H1 (cell line): ENCODE data around the gene CXCL3. TPM values are rescaled to one million over a fixed set of nuclear protein-coding genes. Genes with fewer than 3 reads are reported as not detected.

Experiments used
- CTCF ChIA-PET: fragments of 300-600 bp; sonication (Branson Sonifier 250); formaldehyde crosslinking; loops from one replicate; lab custom pipeline; 2021; ENCODE audit not compliant: partially characterized antibody; lab: Charles Lee
- POLR2A ChIA-PET: fragments of 300-600 bp; sonication (Branson Sonifier 250); formaldehyde crosslinking; loops from one replicate; lab custom pipeline; 2021; ENCODE audit warnings: inconsistent platforms; ENCODE audit not compliant: partially characterized antibody; lab: Charles Lee
- DNase-seq, 2 experiments: peaks; one replicate each; pipeline versions ENCODE4 v3.0.0 to v3.0.0-alpha.2; 2010 to 2022; ENCODE audit warnings: low spot score in 2 of 2, low read depth in 1 of 2, mixed read lengths in 1 of 2
- FAIRE-seq: peaks from 2 replicates; lab custom pipeline; 2011; peaks lifted over from hg19 to GRCh38; lab: Jason Lieb, UNC
- H2AFZ ChIP-seq: 2 replicates; pipeline ENCODE4 v1.8.1; 2012; ENCODE audit warnings: low read length, inconsistent platforms
- H2AK5ac ChIP-seq: 2 replicates; pipeline ENCODE4 v1.6.1; 2013; ENCODE audit warnings: low read depth, low read length
- H2BK120ac ChIP-seq: replicated peaks from 2 replicates; pipeline ENCODE3; 2013; ENCODE audit warnings: low read depth, low read length, inconsistent platforms
- H2BK12ac ChIP-seq: 2 replicates; pipeline ENCODE4 v1.6.1; 2013; ENCODE audit warnings: low read depth, low read length
- H2BK15ac ChIP-seq: 2 replicates; pipeline ENCODE4 v1.6.1; 2013; ENCODE audit warnings: low read length
- H2BK20ac ChIP-seq: 2 replicates; pipeline ENCODE4 v1.6.1; 2013; ENCODE audit warnings: low read length
- H2BK5ac ChIP-seq: 2 replicates; pipeline ENCODE4 v1.6.1; 2013; ENCODE audit warnings: low read depth, low read length
- H3K14ac ChIP-seq: 2 replicates; pipeline ENCODE4 v1.6.1; 2013; ENCODE audit warnings: inconsistent platforms; ENCODE audit not compliant: insufficient read length
- H3K18ac ChIP-seq: 2 replicates; pipeline ENCODE4 v1.6.1; 2013; ENCODE audit warnings: low read length; ENCODE audit errors: extremely low read depth
- H3K23ac ChIP-seq: 2 replicates; pipeline ENCODE4 v1.6.1; 2013; ENCODE audit warnings: inconsistent platforms; ENCODE audit not compliant: insufficient read length
- H3K23me2 ChIP-seq: 2 replicates; pipeline ENCODE4 v1.6.1; 2013; ENCODE audit warnings: low read depth, low read length
- H3K27ac ChIP-seq: 2 replicates; pipeline ENCODE4 v1.6.1; 2011; ENCODE audit warnings: low read depth, low read length, inconsistent platforms
- H3K27me3 ChIP-seq, 4 experiments: replicated peaks in 1 of 4; 1 replicate in 1 of 4; 2 replicates in 3 of 4; pipeline versions ENCODE4 v1.6.1 to v1.8.1; 2011 to 2013; ENCODE audit warnings: low read length in 3 of 4, mild to moderate bottlenecking in 3 of 4, inconsistent platforms in 2 of 4, mixed read lengths in 2 of 4, moderate library complexity in 1 of 4; ENCODE audit not compliant: control insufficient read depth in 3 of 4, insufficient read depth in 3 of 4; ENCODE audit errors: extremely low read depth in 1 of 4
- H3K36me3 ChIP-seq, 4 experiments: 2 replicates each; pipeline versions ENCODE4 v1.6.1 to v1.8.1; 2011 to 2013; ENCODE audit warnings: mild to moderate bottlenecking in 4 of 4, low read length in 3 of 4, moderate library complexity in 2 of 4, control low read depth in 1 of 4, inconsistent platforms in 1 of 4; ENCODE audit not compliant: insufficient read depth in 4 of 4, control insufficient read depth in 2 of 4
- H3K4ac ChIP-seq: replicated peaks from 2 replicates; pipeline ENCODE3; 2013; ENCODE audit warnings: low read length, low read depth, mixed read lengths, inconsistent platforms; ENCODE audit not compliant: insufficient read length
- H3K4me1 ChIP-seq, 4 experiments: replicated peaks in 1 of 4; 1 replicate in 1 of 4; 2 replicates in 3 of 4; pipeline versions ENCODE4 v1.6.1 to v1.8.1; 2011 to 2013; ENCODE audit warnings: low read length in 3 of 4, inconsistent platforms in 2 of 4, mixed read lengths in 1 of 4; ENCODE audit not compliant: insufficient read depth in 4 of 4, control insufficient read depth in 3 of 4
- H3K4me2 ChIP-seq, 2 experiments: 2 replicates each; pipeline versions ENCODE4 v1.6.1 to v1.8.1; 2011 to 2013; ENCODE audit warnings: low read depth in 2 of 2, low read length in 2 of 2, control low read depth in 1 of 2, inconsistent platforms in 1 of 2, mild to moderate bottlenecking in 1 of 2; ENCODE audit not compliant: insufficient read depth in 1 of 2
- H3K4me3 ChIP-seq, 4 experiments: fragments of 200-600, 300-600 bp in 1 of 4; sonication (generic), shearing (Covaris generic), sonication (Bioruptor Twin) in 1 of 4; 2 replicates each; pipeline versions ENCODE4 v1.5.1 to v1.8.1; 2011 to 2016; ENCODE audit warnings: low read length in 4 of 4, low read depth in 3 of 4, control low read depth in 2 of 4, inconsistent platforms in 2 of 4, mild to moderate bottlenecking in 2 of 4, mixed read lengths in 1 of 4, moderate library complexity in 1 of 4; ENCODE audit not compliant: insufficient read depth in 2 of 4; ENCODE audit errors: extremely low read depth in 1 of 4
- H3K56ac ChIP-seq: replicated peaks from 2 replicates; pipeline ENCODE3; 2013; ENCODE audit warnings: low read depth, mild to moderate bottlenecking, mixed read lengths, low read length, inconsistent platforms; ENCODE audit not compliant: insufficient read length
- H3K79me1 ChIP-seq: 2 replicates; pipeline ENCODE4 v1.6.1; 2013; ENCODE audit warnings: low read depth, low read length, control low read depth
- H3K79me2 ChIP-seq, 2 experiments: 2 replicates each; pipeline versions ENCODE4 v1.6.1 to v1.8.1; 2012 to 2013; ENCODE audit warnings: low read length in 2 of 2, mild to moderate bottlenecking in 2 of 2, inconsistent platforms in 1 of 2; ENCODE audit not compliant: insufficient read depth in 2 of 2, control insufficient read depth in 1 of 2
- H3K9ac ChIP-seq, 4 experiments: replicated peaks in 1 of 4; 1 replicate in 1 of 4; 2 replicates in 3 of 4; pipeline versions ENCODE4 v1.6.1 to v1.8.1; 2011 to 2013; ENCODE audit warnings: low read depth in 3 of 4, low read length in 3 of 4, control low read depth in 2 of 4, mild to moderate bottlenecking in 2 of 4, moderate library complexity in 2 of 4, inconsistent platforms in 1 of 4; ENCODE audit errors: extremely low read depth in 1 of 4
- H3K9me3 ChIP-seq, 2 experiments: 2 replicates each; pipeline versions ENCODE4 v1.6.1 to v1.8.1; 2012 to 2013; ENCODE audit warnings: mild to moderate bottlenecking in 2 of 2, moderate library complexity in 2 of 2, control low read depth in 1 of 2, inconsistent platforms in 1 of 2, low read depth in 1 of 2, low read length in 1 of 2, mixed read lengths in 1 of 2; ENCODE audit not compliant: insufficient read depth in 2 of 2
- H4K20me1 ChIP-seq, 2 experiments: replicated peaks in 1 of 2; 2 replicates each; pipeline versions ENCODE3 to v1.8.1; 2011 to 2013; ENCODE audit warnings: inconsistent platforms in 2 of 2, low read length in 2 of 2, mild to moderate bottlenecking in 1 of 2; ENCODE audit not compliant: insufficient read depth in 2 of 2, control insufficient read depth in 1 of 2
- H4K5ac ChIP-seq: 2 replicates; pipeline ENCODE4 v1.6.1; 2013; ENCODE audit warnings: low read length, low read depth, mixed read lengths, inconsistent platforms; ENCODE audit not compliant: insufficient read length
- H4K8ac ChIP-seq: 2 replicates; pipeline ENCODE4 v1.8.0; 2013; ENCODE audit warnings: mild to moderate bottlenecking, moderate library complexity, low read length, inconsistent platforms; ENCODE audit not compliant: insufficient read depth; ENCODE audit errors: extremely low read depth
- H4K91ac ChIP-seq: replicated peaks from 2 replicates; pipeline ENCODE3; 2013; ENCODE audit warnings: low read length, mixed read lengths, inconsistent platforms; ENCODE audit not compliant: insufficient read length
- BACH1 ChIP-seq: IDR thresholded peaks from 2 replicates; pipeline ENCODE4 v1.6.1; 2012; ENCODE audit warnings: low read length, improper control_type of control experiment
- CHD1 ChIP-seq: IDR thresholded peaks from 2 replicates; pipeline ENCODE4 v1.6.1; 2012; ENCODE audit warnings: low read depth, low read length, improper control_type of control experiment
- CHD2 ChIP-seq: IDR thresholded peaks from 2 replicates; pipeline ENCODE4 v1.6.1; 2012; ENCODE audit warnings: low read length, improper control_type of control experiment
- CREB1 ChIP-seq: IDR thresholded peaks from 2 replicates; pipeline ENCODE4 v1.6.1; 2012; ENCODE audit warnings: inconsistent platforms
- CTBP2 ChIP-seq: IDR thresholded peaks from 2 replicates; pipeline ENCODE4 v1.7.0; 2011; ENCODE audit warnings: borderline replicate concordance, mild to moderate bottlenecking, moderate library complexity, mixed read lengths, low read length; ENCODE audit not compliant: insufficient read depth, insufficient read length
- EGR1 ChIP-seq: IDR thresholded peaks from 2 replicates; pipeline ENCODE4 v1.6.1; 2011; ENCODE audit warnings: low read depth, low read length, borderline replicate concordance
- HDAC2 ChIP-seq, 2 experiments: fragments of 300-600 bp in 1 of 2; sonication (generic) in 1 of 2; IDR thresholded peaks; 2 replicates each; pipeline ENCODE4 v1.6.1; 2011 to 2012; ENCODE audit warnings: low read depth in 2 of 2, low read length in 2 of 2, mild to moderate bottlenecking in 2 of 2, moderate library complexity in 2 of 2, borderline replicate concordance in 1 of 2, inconsistent platforms in 1 of 2
- HDAC6 ChIP-seq: IDR thresholded peaks from one replicate; pipeline ENCODE4 v1.7.1; 2012; ENCODE audit warnings: low read depth, mild to moderate bottlenecking, inconsistent platforms, low read length, moderate library complexity
- JUN ChIP-seq: IDR thresholded peaks from 2 replicates; pipeline ENCODE4 v1.6.1; 2011; ENCODE audit warnings: low read depth, mild to moderate bottlenecking, improper control_type of control experiment, low read length
- KDM5A ChIP-seq: fragments of 200-600 bp; IDR thresholded peaks from 2 replicates; pipeline ENCODE4 v1.7.1; 2012; ENCODE audit warnings: mild to moderate bottlenecking, low read length, inconsistent platforms, mixed read lengths
- POLR2AphosphoS5 ChIP-seq: IDR thresholded peaks from 2 replicates; pipeline ENCODE4 v1.6.1; 2011; ENCODE audit warnings: low read depth, low read length
- POU5F1 ChIP-seq: IDR thresholded peaks from 2 replicates; pipeline ENCODE4 v1.6.1; 2011; ENCODE audit warnings: low read depth, mild to moderate bottlenecking, low read length, moderate library complexity
- RNF2 ChIP-seq: fragments of 200-900, 300-1000 bp; sonication (generic); IDR thresholded peaks from 2 replicates; pipeline ENCODE4 v1.7.1; 2016; ENCODE audit warnings: borderline replicate concordance, low read depth, mild to moderate bottlenecking, antibody characterized with exemption, low read length; ENCODE audit not compliant: poor library complexity, severe bottlenecking; ENCODE audit errors: missing control alignments
- SIX5 ChIP-seq: IDR thresholded peaks from 2 replicates; pipeline ENCODE4 v1.6.1; 2011; ENCODE audit warnings: mild to moderate bottlenecking, low read depth, low read length
- ZNF274 ChIP-seq: IDR thresholded peaks from 2 replicates; pipeline ENCODE4 v1.7.0; 2012; ENCODE audit warnings: low read length, borderline replicate concordance; ENCODE audit errors: extremely low read depth
- polyA plus RNA-seq, 7 experiments: library from polyadenylated mRNA; depleted of rRNA in 3 of 7; stranded (reverse) in 5 of 7; unstranded in 2 of 7; fragments of >200 nt in 5 of 7; fragments of 200-250 nt in 2 of 7; gene quantifications; 1 replicate in 5 of 7; 2 replicates in 1 of 7; 4 replicates in 1 of 7; pipeline versions ENCODE4 v1.2.1 to v1.2.3, GENCODE V29; 2011 to 2013; ENCODE audit warnings: missing spikeins in 2 of 7, mixed read lengths in 2 of 7
- total RNA-seq: library from RNA; stranded (reverse); fragmentation: NEBNext Ultra II Directional; extraction: Animal tissue kit (Norgen Biotek cat#: 25700); gene quantifications from 2 replicates; pipeline ENCODE4 v1.2.1, GENCODE V29; 2021

CXCL3 gene
- total and polyA plus RNA-seq, 2 of the 8 experiments (the other 6 are each of a cell fraction or from before 2014, with no cell fraction given), result 3.1 to 5.2 TPM

DNA sequence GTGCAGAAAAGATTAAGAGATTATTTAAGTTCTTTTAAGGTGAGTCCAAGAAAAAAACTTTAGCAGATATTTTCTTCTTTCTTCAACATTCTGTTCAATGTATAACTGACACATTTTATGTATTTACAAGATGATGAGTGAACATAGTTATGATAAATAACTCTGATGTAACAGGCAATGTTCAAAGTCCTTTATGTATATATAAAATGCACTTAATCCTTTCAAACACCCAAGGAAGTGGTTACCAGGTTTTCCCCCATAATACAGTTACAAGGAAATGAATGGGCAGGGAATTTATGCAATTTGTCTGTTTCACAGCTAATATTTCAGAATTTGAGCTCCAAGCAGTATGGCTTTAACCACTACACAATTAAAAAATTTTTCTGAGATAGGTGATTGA, 8.2 kb downstream of the CXCL3 start:
- Histone ChIP-seq H3K23ac (no peak overlapping the region), H3K27ac (no peak overlapping the region), H3K23me2 (no peaks in the 10 kb centered on the region), H2BK5ac (no peak overlapping the region), H3K4ac (no peak overlapping the region), H2BK20ac (no peak overlapping the region), H3K9ac (no peak overlapping the region), H3K18ac (no peak overlapping the region), H3K4me3 (no peak overlapping the region), H4K5ac (no peak overlapping the region), H3K79me2 (no peaks in the 10 kb centered on the region), H3K27me3 (no peaks in the 10 kb centered on the region), H4K91ac (no peak overlapping the region), H3K9me3 (no peaks in the 10 kb centered on the region), H3K4me2 (no peak overlapping the region), H2BK120ac (no peak overlapping the region), H3K79me1 (no peaks in the 10 kb centered on the region), H3K14ac (no peak overlapping the region), H2BK12ac (no peak overlapping the region), H2BK15ac (no peak overlapping the region), H2AK5ac (no peak overlapping the region), H3K36me3 (no peaks in the 10 kb centered on the region), H2AFZ (no peak overlapping the region), H3K4me1 (no peaks in the 10 kb centered on the region), H3K56ac (no peak overlapping the region), H4K20me1 (no peaks in the 10 kb centered on the region), H4K8ac (no peak overlapping the region)
- ChIA-PET CTCF (interaction anchor here (1.2 kb wide), 1 partner anchor 65 kb away, joined by 3 read pairs; no protein-coding TSS in a partner anchor), POLR2A (interaction anchor here (1.1 kb wide), 1 partner anchor 14 kb away, joined by 5 read pairs; no protein-coding TSS in a partner anchor)
- FAIRE-seq, result no peak
- TF ChIP-seq JUN (no peak), KDM5A (no peak), CREB1 (no peak), SIX5 (no peak), BACH1 (no peak), HDAC6 (no peak), CHD2 (no peak), ZNF274 (no peak), CHD1 (no peak), POLR2AphosphoS5 (no peak), EGR1 (no peak), POU5F1 (no peak), CTBP2 (no peak), HDAC2 (IDR thresholded peaks at IDR 0.05; ENCODE audit: borderline replicate concordance in 1 of 2, low read depth in 2 of 2, low read length in 2 of 2) (no peak), RNF2 (no peak)
- DNase-seq, result no peak
